ENCODE measurements around the gene CMSS1. TPM values are rescaled to one million over a fixed set of nuclear protein-coding genes. Genes with fewer than 3 reads are reported as not detected.

The CMSS1 gene
- total RNA-seq, 2 donors from 2014 or later = 18.5 to 27.6 TPM

DNA sequence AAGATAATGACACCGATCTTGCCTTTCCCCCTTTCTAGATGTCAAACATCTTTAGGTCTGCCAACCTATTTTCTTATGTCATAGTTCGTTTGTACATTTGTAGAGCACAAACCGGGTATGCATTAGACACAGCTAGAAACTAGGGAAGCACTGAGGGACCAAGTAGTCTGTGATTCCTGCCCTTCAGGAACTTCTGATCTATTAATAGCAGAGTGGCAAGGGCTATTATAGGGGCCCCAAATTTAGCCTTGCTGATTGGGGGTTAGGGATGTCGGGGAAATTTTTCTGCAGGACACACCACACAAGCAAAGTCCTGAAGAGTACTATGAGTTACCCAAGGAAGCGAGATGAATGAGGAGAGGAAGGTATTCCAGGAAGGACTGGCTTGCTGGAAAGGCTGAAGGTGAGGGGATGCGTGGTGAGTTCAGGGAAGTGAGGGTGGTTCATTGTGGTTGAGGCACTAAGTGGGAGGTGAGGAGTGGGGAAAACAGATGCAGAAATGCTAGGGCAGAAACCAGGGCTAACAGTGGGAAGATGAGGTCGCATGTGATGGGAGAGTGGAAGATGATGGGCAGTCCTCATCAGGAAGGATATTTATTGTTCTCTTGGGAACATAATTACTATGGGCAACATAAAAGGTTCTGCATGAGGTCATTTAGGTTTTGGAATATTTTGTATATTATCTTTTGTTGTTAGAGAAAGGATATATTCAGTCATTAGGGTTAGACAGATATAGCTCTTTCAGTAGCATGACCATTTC lies 144.3 kb downstream of the CMSS1 start:
- DNase-seq (ENCODE audit: low spot score) = no peak
- intact Hi-C loops (cut with DNase I) = loop anchor here (2.0 to 10.0 kb wide), 3 partner anchors 17 to 193 kb away; no protein-coding TSS in a partner anchor

DNA sequence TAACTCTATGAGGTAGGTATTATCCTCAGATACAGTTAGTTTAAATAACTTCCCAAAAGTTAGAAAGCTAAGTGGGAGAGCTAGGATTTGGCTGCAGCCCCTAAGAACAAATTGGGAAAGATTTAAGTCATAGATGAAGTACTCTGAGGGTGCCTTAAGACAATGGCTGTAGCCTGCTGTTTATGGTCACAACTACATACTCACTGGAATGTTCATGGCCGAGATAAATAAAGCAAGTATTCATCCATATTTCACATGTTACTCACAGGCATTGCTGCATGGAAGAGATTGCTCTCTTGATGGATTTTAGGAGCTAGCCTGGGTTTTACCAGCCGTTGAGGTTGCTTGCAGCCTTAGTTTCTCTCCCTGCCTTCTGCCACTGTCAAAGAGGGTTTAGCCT lies 145.0 kb downstream of the CMSS1 start:
- DNase-seq (ENCODE audit: low spot score) = no peak
- intact Hi-C loops (cut with DNase I) = loop anchor here (10.0 kb wide), 2 partner anchors 62 to 192 kb away; no protein-coding TSS in a partner anchor

DNA sequence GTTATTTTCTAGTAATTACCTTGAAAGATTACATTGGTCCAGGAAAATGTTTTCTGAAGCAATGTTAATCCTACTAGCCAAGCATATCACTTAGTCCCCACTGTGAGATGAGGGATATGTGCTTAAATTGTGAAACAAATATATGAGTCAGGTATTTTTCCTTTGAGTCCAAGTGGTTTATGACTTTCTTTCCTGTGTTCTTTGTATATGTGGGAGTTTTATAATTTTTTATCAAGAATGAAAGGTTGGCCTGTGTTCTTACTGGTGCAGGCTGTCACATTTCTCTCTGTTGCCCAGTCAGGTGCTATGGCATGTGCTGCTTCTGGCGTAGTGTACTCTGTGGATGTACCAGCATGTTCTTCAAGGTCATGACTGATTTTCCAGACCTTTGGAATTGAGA lies 147.4 kb downstream of the CMSS1 start:
- DNase-seq (ENCODE audit: low spot score) = no peak
- intact Hi-C loops (cut with DNase I) = loop anchor here (10.0 kb wide), 2 partner anchors 60 to 190 kb away; no protein-coding TSS in a partner anchor

DNA sequence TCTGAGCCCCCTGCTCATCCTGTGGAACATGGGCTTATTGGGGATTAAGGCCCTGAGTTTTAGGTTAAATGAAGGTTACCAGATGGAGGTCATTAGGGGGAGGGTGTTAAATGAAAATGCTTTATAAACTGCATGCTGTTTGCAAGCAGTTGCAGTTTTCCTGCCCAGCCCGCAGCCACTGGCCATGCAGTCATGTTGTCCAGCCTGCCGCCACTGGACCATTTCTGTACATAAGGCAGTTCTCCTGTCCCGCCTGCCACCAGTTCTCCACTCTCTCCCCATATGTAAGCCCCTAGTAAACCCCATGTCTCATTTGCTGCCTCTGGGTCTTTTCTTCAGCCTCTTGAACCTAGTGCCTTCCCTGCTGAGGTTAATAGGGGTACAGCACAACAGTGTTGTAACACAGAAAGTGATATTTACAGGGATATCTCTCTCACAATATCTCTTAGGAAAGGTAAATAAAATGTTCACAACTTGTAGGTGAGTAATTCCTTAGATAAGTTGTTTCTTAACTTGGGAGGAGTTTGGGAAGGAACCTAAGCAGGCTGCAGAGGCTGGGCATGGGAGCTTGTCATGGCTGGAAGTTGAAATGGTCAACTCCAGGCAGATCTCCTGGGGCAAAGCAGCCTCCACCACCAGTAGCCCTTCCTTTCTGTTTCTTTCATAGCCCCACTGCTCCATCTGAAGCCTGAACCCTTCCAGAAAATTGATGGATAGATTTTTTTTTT lies 148.2 kb downstream of the CMSS1 start:
- intact Hi-C loops (cut with DNase I) = loop anchor here (10.0 kb wide), 2 partner anchors 59 to 189 kb away; no protein-coding TSS in a partner anchor
- DNase-seq (ENCODE audit: low spot score) = no peak

DNA sequence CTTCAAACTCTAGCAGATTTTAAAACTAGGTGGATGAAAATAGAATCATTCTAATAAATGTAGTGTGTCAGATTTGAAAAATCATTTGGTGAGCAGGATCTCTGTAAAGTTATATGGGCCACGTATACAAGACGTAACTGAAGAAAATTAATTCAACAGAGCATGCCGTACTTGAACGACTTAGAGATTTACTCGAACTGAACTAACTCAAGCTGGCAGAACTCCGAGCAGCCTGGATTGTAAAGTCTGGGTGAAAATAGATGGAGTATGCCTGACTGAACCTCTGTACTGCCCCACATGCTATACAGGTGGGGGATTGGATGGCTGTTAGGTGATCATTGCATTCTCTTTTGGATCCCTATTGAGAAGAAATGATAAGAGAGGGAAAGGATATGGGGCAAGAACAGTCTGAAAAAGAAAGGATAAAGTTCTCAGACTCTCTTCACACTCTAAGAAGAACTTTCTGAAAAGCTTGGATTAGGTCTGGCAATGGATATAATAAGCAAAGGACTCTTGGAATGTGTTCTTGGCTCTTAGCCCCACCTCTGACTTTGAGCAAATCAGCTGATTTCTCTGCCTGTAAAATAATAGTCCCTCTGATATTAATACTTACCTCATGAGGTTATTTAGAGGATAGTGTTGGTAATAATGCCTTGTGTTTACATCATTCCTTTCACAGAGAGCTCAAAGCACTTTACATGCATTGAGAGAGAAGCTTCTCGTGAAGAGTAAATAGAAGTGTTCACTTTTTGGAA lies 149.2 kb downstream of the CMSS1 start:
- intact Hi-C loops (cut with DNase I) = loop anchor here (10.0 kb wide), 2 partner anchors 58 to 188 kb away; no protein-coding TSS in a partner anchor
- no peak for DNase-seq (ENCODE audit: low spot score)

DNA sequence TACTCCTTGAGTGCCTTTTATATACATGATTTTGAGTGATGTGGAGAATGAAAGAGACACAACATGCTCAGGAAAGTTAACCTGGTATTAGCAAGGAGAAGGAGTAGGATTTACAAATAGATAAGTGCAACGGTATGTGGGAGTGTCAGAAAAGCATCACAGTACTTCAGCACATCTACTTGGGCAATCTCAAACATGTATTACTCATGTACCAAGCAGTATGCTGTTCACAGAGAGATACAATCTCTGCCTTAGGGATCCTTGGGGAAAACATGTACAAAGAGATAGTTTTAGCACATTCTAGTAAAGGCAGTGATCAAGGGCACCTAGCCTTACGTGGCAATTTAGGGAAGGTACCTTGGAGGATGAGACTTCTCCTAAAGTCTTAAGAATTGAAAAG lies 150.1 kb downstream of the CMSS1 start:
- no peak for DNase-seq (ENCODE audit: low spot score)
- intact Hi-C loops (cut with DNase I) = loop anchor here (10.0 kb wide), 2 partner anchors 57 to 187 kb away; no protein-coding TSS in a partner anchor

DNA sequence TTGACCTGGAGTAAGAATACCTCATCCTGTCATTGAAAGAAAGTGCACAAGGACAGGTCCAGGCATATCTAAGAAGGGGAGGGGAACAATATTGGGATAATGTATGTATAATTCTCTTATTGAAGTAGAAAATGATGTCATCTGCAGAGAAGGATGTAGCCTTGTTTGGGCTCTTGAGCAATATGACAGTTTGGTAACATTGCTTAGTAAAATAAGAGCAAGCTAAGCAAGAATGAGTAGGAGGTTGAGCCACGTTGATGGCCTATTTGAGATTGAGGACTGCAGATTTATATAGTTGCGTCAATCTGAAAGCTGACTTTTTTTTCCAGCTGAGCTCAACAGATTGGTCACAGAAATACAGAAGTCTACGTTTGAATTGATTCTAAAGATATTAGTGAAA lies 151.5 kb downstream of the CMSS1 start:
- no peak for DNase-seq (ENCODE audit: low spot score)
- intact Hi-C loops (cut with DNase I) = loop anchor here (10.0 kb wide), 2 partner anchors 56 to 186 kb away; no protein-coding TSS in a partner anchor

DNA sequence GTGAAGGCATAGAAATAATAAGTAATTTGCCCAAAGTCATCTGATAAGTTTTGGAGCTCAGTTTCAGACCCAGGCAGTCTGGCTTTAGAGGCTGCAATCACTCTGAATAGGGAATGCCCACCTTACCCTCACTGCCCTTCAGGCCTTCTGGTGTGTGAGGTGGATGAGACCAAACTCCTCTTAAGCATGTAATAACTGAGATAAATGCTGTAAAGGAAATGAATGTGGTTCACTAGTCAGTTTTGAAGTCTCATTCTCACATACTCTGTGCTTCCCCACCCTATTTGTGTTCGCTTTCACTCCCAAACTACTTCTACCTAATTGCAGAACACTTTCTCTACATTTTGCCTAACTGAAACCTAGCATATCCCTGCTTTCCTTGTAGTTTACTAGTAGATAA lies 152.5 kb downstream of the CMSS1 start:
- intact Hi-C loops (cut with DNase I) = no loop called here

DNA sequence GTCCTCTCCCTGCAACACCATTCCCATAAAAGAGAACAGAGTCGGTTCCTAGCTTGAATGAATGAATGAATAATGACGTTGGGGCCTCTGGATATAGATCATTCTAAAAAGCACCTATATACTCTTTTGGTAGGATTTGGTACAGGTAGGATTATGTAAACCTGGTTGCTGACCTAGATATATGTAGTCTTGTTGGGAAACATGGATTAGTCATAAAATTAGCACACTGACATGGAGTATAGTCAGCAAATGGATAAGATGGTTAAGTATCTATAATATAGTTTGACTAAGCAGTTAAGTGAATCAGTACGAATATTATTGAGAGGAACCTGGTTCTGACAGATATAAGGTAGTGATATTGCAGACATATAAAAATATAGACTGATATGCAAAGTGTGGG lies 154.1 kb downstream of the CMSS1 start:
- intact Hi-C loops (cut with DNase I) = no loop called here

More for the DNA sequence above, 152.5 kb downstream of the CMSS1 start:
- no peak for DNase-seq (ENCODE audit: low spot score)

DNA sequence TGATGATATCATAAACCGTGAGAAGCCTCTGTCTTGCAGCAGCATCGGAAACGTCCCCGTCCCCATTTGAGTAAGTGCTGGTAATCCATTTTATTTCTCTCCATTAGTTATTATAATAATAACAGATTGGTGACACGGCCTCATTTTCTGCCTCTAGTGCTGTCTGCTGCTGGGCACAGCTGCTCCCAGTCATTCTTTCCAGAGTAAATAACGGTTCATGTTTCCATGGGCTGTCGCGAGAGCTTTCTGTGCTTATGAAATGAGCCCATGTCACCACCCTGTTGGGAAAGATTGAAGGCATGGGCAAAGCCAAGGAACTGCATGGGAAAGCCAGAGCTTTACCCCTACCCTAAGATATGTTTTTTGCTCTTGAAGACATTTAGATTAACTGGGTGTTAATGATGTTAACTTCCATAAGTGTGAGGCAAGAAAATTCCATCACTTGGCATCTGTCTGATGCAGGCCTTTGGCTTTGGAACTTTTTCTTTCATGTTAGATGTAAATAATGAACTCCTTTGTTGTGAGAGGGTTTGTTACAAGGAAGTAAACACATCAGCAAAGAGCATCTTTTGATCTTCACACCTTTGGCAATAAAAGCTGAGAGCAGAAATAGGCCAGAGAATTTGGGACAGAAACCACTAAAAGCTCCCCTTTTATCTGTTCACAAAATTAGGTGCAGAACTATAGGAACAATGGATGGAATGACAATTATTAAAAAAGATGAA lies 154.9 kb downstream of the CMSS1 start:
- intact Hi-C loops (cut with DNase I) = no loop called here
- no peak for DNase-seq (ENCODE audit: low spot score)

More for the DNA sequence above, 154.1 kb downstream of the CMSS1 start:
- DNase-seq (ENCODE audit: low spot score) = no peak

DNA sequence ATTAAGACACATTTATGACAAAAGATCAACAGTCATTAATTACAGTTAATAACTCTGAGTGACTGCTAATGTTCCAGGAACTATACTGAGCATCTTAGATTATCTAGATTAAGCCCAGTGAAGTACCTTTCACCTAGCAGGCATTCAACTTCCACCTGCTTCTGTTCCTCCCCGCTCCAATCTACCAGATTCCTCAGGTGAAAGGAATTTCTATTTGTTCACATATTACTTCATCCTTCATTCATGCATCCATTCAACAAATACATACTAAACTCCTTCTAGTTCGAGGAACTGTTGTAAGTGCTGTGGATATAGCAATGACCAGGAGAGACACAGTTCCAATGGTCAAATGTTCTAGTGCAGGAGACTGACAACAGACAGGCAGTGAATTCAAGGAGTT lies 157.3 kb downstream of the CMSS1 start:
- intact Hi-C loops (cut with DNase I) = no loop called here

DNA sequence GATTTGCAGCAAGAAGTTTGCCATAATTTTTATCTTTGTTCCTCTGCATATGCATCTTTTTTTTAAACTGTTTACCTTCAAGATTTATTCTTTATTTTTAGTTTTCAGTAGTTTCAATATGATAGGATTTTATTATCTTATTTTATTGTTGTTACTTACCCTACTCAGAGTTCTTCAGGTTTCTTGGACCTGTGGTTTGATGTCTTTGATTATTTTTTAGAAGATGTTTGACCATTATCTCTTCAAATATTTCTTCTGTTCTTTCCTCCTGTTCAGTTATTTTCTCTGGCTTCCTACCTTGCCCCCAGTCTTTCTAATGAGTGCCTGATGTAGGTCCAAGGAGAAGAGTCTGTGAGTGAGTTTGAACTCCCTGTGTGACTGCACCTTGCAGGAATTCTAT lies 158.9 kb downstream of the CMSS1 start:
- intact Hi-C loops (cut with DNase I) = no loop called here
- DNase-seq (ENCODE audit: low spot score) = no peak

More for the DNA sequence above, 157.3 kb downstream of the CMSS1 start:
- DNase-seq (ENCODE audit: low spot score) = no peak

DNA sequence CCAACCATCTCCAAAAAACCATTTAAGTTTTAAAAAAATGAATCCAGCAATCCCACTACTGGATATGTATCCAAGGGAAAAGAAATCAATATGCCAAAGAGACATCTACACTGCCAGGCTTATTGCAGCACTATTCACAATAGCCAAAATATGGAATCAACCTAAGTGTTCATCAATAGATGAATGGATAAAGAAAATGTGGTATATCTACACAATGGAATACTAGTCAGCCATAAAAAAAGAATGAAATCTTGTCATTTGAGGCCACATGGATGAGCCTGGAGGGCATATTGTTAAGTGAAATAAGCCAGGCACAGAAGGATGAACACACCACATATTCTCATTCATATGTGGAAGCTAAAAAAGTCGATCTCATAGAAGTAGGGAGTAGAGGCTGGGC lies 160.6 kb downstream of the CMSS1 start:
- DNase-seq (ENCODE audit: low spot score) = no peak
- intact Hi-C loops (cut with DNase I) = no loop called here

DNA sequence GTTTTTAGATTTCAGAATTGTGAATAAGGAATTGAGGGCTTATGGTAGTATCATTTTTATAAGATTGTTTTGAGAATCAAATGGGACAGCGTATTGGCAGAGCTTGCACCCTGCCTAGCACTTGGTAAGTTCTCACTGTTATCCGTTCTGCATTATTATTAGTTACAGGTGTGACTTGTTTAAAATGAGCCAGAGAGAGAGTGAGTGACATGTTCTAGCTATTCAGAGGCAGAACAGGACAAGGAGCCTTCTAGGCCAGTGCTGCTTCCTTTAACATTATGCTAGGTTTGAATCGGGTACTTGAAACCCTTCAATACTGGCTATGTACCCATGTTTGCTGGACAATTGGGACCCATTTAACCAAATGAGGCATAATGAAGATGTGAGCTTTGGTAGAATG lies 162.9 kb downstream of the CMSS1 start:
- intact Hi-C loops (cut with DNase I) = no loop called here
- DNase-seq (ENCODE audit: low spot score) = no peak

DNA sequence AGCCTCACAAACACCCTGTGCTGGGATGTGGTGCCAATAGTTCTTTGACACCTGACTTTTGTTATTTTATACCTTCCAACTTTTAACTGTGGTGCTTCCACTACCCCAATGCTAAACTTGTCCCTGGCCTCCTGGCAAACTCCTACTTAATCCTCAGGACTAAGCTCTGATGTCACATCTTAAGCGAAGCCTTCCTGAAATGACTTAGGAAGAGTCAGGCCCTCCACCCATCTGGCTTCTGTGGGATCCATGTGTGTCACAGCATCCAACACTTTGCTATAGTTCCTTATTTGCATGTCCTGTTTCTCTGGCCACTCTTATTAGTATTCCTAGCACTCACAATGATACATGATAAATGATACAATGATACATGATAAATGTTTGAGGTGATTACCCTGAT lies 163.5 kb downstream of the CMSS1 start:
- intact Hi-C loops (cut with DNase I) = no loop called here
- no peak for DNase-seq (ENCODE audit: low spot score)

DNA sequence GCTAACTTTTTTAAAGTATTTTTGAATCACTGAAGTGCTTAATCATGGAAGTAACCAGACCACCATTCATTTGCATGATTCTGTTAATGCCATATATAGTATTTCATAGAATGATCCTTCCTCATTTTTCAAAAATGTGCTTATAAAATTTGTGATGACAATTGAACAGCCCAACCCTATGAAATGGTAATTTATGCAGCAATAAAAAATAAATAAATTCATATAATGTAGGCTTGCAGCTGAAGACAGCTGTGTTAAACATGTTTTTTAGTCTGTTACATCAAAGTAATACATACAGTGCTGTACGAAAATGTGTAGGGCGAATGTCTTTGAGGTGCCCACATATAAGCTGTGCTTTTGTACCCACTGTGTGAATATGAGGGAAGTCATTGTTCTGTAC lies 165.0 kb downstream of the CMSS1 start:
- DNase-seq (ENCODE audit: low spot score) = no peak
- intact Hi-C loops (cut with DNase I) = no loop called here

DNA sequence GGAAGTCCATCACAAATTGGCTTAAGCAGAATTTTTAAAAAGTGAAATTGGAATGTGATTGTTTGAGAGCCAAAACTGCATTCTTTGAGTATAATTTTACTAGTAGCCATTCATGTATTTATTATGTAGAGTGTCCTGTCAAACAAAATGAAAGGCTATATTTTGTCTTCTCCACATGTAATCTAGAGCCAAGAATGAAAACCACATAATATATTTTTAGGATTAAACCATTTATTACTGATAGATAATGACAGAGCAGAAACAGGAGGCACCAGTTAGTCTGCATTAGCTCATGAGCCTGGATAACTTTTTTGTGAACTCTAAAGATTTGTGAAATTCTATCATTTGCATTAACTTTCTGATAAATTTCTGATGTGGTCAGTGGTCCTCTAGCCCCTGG lies 166.5 kb downstream of the CMSS1 start:
- DNase-seq (ENCODE audit: low spot score) = no peak
- intact Hi-C loops (cut with DNase I) = no loop called here

DNA sequence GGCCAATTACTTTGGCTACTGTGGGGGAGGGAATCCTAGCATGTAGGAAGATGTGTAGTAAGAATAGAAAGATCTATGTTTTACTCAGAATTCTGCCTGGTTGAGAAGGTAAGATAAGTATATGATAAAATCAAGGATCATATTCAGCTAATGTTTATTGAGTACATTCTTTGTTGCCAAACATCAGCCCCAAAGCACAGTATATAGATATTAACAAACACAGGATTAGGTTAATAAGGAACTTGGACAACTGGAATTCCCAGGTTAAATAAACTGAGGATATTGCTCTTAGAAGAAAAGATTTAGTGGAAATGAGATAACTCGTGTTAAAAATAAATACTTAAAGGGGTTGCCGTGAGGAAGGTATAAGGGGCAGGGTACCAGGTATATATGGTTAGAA lies 167.0 kb downstream of the CMSS1 start:
- DNase-seq (ENCODE audit: low spot score) = no peak
- intact Hi-C loops (cut with DNase I) = no loop called here

DNA sequence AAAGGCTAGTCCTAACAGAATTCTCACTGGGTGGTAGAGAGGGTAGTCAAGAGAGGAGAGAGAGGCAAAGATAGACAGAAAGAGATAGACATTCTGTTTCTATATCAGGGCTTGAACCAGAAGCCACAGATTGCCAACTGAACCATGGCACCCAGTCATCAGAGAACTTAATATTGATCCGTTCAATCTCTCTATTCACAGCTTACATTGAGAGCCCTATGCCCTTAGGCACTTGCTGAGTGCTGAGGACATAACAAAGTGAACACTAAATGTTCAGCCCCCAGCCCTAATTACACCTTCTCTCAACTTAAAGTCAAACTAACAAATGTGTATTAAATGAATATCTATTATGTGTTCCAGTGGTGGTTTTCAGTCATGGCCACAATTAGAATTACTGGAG lies 172.5 kb downstream of the CMSS1 start:
- intact Hi-C loops (cut with DNase I) = no loop called here
- no peak for DNase-seq (ENCODE audit: low spot score)

All from posterior vena cava (tissue), 2 donors.